CD14-positive monocyte (primary cell): ENCODE measurements around the gene CDY1. TPM values are rescaled to one million over a fixed set of nuclear protein-coding genes. Genes with fewer than 3 reads are reported as not detected.
"Not testable (repeated sequence)": the region's sequence is repeated elsewhere in the genome, so short reads cannot be mapped to it uniquely, and the experiment has no call there.

Experiments used
- DNase-seq, 3 donors: peaks; one replicate each; pipeline ENCODE4 v3.0.0-alpha.2; 2011 to 2022
- H2AFZ ChIP-seq: 2 replicates; pipeline ENCODE4 v1.6.0; 2012; ENCODE audit warnings: mild to moderate bottlenecking, low read depth, low read length, inconsistent platforms; ENCODE audit not compliant: insufficient read depth, poor library complexity, severe bottlenecking
- H3K27ac ChIP-seq, 2 donors: 1 replicate in 1 of 2; 2 replicates in 1 of 2; pipeline ENCODE4 v1.5.1; 2012 to 2013; ENCODE audit warnings: low read length in 2 of 2, control low read depth in 1 of 2, inconsistent platforms in 1 of 2, low read depth in 1 of 2, mild to moderate bottlenecking in 1 of 2
- H3K27me3 ChIP-seq, 2 donors: one replicate each; pipeline versions ENCODE4 v1.6.0 to v1.6.1; 2011 to 2013; ENCODE audit warnings: low read length in 2 of 2; ENCODE audit not compliant: control insufficient read depth in 2 of 2, insufficient read depth in 2 of 2
- H3K36me3 ChIP-seq, 2 donors: replicated peaks in 1 of 2; 1 replicate in 1 of 2; 2 replicates in 1 of 2; pipeline versions ENCODE4 v1.5.1 to v1.6.1; 2012 to 2013; ENCODE audit warnings: low read length in 2 of 2, control low read depth in 1 of 2, inconsistent platforms in 1 of 2, mild to moderate bottlenecking in 1 of 2; ENCODE audit not compliant: insufficient read depth in 2 of 2, control insufficient read depth in 1 of 2
- H3K4me1 ChIP-seq, 2 donors: 1 replicate in 1 of 2; 2 replicates in 1 of 2; pipeline versions ENCODE4 v1.5.1 to v1.6.1; 2012 to 2013; ENCODE audit warnings: low read length in 2 of 2, control low read depth in 1 of 2, inconsistent platforms in 1 of 2, mild to moderate bottlenecking in 1 of 2, moderate library complexity in 1 of 2; ENCODE audit not compliant: insufficient read depth in 2 of 2, control insufficient read depth in 1 of 2
- H3K4me2 ChIP-seq: replicated peaks from 2 replicates; pipeline ENCODE3; 2012; ENCODE audit warnings: low read length, moderate library complexity, mild to moderate bottlenecking; ENCODE audit not compliant: poor library complexity, severe bottlenecking; ENCODE audit errors: extremely low read depth
- H3K4me3 ChIP-seq, 3 experiments: fragments of 200-600 bp in 1 of 3; sonication (generic) in 1 of 3; replicated peaks in 1 of 3; 1 replicate in 2 of 3; 2 replicates in 1 of 3; pipeline ENCODE4 v1.5.1; 2011 to 2013; ENCODE audit warnings: low read length in 3 of 3, mild to moderate bottlenecking in 3 of 3, control low read depth in 2 of 3, low read depth in 2 of 3, inconsistent platforms in 1 of 3, moderate library complexity in 1 of 3
- H3K79me2 ChIP-seq: 2 replicates; pipeline ENCODE4 v1.6.0; 2012; ENCODE audit warnings: mild to moderate bottlenecking, control low read depth, inconsistent platforms, low read length, moderate library complexity; ENCODE audit not compliant: insufficient read depth
- H3K9ac ChIP-seq: 2 replicates; pipeline ENCODE4 v1.6.0; 2017; ENCODE audit warnings: low read length, mild to moderate bottlenecking; ENCODE audit not compliant: insufficient read depth, poor library complexity, severe bottlenecking
- H3K9me3 ChIP-seq, 2 donors: replicated peaks in 1 of 2; 1 replicate in 1 of 2; 2 replicates in 1 of 2; pipeline versions ENCODE4 v1.5.1 to v1.6.1; 2012 to 2013; ENCODE audit warnings: low read length in 2 of 2, control low read depth in 1 of 2; ENCODE audit not compliant: control insufficient read depth in 1 of 2, insufficient read depth in 1 of 2
- H4K20me1 ChIP-seq: 2 replicates; pipeline ENCODE4 v1.6.0; 2012; ENCODE audit warnings: mild to moderate bottlenecking, low read length, control low read depth, moderate library complexity; ENCODE audit not compliant: insufficient read depth
- H3K27ac Mint-ChIP-seq, 7 donors: one replicate each; pipeline ENCODE4 v1.8.0; 2020; ENCODE audit warnings: mild to moderate bottlenecking in 7 of 7, mixed read lengths in 7 of 7, moderate library complexity in 6 of 7, inconsistent platforms in 2 of 7
- H3K27me3 Mint-ChIP-seq, 3 donors: one replicate each; pipeline ENCODE4 v1.8.0; 2021 to 2022; ENCODE audit warnings: low read depth in 3 of 3, mild to moderate bottlenecking in 3 of 3, mixed read lengths in 3 of 3, moderate library complexity in 3 of 3, inconsistent platforms in 1 of 3
- H3K36me3 Mint-ChIP-seq, 2 donors: one replicate each; pipeline ENCODE4 v1.8.0; 2020; ENCODE audit warnings: mixed read lengths in 2 of 2, inconsistent platforms in 1 of 2, mild to moderate bottlenecking in 1 of 2
- H3K4me1 Mint-ChIP-seq: one replicate; pipeline ENCODE4 v1.8.0; 2020; ENCODE audit warnings: mild to moderate bottlenecking, mixed read lengths
- H3K4me3 Mint-ChIP-seq, 2 donors: one replicate each; pipeline ENCODE4 v1.8.0; 2020; ENCODE audit warnings: mild to moderate bottlenecking in 2 of 2, mixed read lengths in 2 of 2, moderate library complexity in 1 of 2
- H3K9me3 Mint-ChIP-seq, 7 donors: one replicate each; pipeline ENCODE4 v1.8.0; 2020 to 2022; ENCODE audit warnings: mixed read lengths in 7 of 7, mild to moderate bottlenecking in 6 of 7, moderate library complexity in 6 of 7, inconsistent platforms in 2 of 7
- WGBS: methylation state at CpG from one replicate; pipeline ENCODE4 v1.1.5; 2013; ENCODE audit warnings: missing lambda C conversion rate; ENCODE audit not compliant: insufficient coverage; 5-methylcytosine and 5-hydroxymethylcytosine counted together
- intact Hi-C, 2 donors: fragments of 100-400 bp; cut with micrococcal nuclease; formaldehyde crosslinking; loops; one replicate each; pipeline versions ENCODE4 v1.15.0 to v1.15.1; 2023
- polyA plus RNA-seq, 3 donors: library from polyadenylated mRNA; depleted of rRNA in 1 of 3; unstranded in 2 of 3; stranded (reverse) in 1 of 3; fragments of 300-500 nt in 2 of 3; fragments of >200 nt in 1 of 3; fragmentation: Illumina TruSeq in 2 of 3; gene quantifications; 1 replicate in 2 of 3; 2 replicates in 1 of 3; pipeline ENCODE4 v1.2.3, GENCODE V29; 2012 to 2021

CDY1 gene
- polyA plus RNA-seq, 3 donors, result not detected

DNA sequence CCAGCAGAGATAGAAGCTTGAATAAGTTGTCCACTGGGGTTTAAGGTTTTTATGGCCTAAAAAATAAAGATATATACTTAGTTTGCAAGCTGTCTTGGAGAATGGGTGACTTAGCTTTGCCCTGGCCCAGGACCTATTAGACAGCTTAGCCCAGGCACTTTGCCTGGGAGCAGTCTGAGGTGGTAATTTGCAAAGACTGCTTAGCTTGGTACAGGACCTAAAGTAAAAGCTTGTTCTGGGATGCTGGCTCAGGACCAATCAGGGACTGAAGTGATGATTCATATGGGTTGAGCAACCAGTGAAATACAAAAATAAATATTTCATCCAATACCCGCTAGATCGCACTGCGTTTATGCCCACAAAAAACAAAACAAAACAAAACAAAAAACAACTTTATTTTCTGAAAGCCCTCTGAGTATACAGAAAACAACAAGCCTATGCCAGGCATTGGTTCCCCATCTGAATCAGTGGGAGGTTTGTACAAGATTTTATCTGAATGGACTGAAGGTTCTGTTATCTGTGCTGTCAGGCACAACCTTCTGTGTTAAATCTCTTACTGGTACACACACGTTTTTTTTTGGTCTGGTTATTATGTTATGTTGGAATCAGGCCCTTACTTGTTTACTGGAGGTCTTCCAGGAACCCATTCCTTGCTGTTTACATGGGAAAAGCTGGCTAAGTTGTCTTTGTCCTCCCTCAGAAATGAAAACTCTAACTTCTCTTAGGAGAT is 8.6 kb downstream of the CDY1 start:
- H3K36me3 Mint-ChIP-seq, H3K27me3 Mint-ChIP-seq, H3K4me1 ChIP-seq, H3K27ac ChIP-seq, H4K20me1 ChIP-seq, H3K4me3 ChIP-seq, H3K4me2 ChIP-seq, H3K9ac ChIP-seq, H3K36me3 ChIP-seq, H3K79me2 ChIP-seq, H3K4me1 Mint-ChIP-seq, DNase-seq, H3K27me3 ChIP-seq, H3K9me3 ChIP-seq, H3K4me3 Mint-ChIP-seq, H3K9me3 Mint-ChIP-seq, H2AFZ ChIP-seq, intact Hi-C loops, H3K27ac Mint-ChIP-seq: not testable (repeated sequence)
- no CpG with 5 or more reads among the region's 4 CpGs for WGBS

- H3K27ac Mint-ChIP-seq, H4K20me1 ChIP-seq, H3K4me3 Mint-ChIP-seq, H3K4me2 ChIP-seq, H3K4me1 Mint-ChIP-seq, H3K9me3 Mint-ChIP-seq, H3K36me3 Mint-ChIP-seq, H2AFZ ChIP-seq, H3K27me3 Mint-ChIP-seq, H3K9me3 ChIP-seq, intact Hi-C loops, H3K9ac ChIP-seq, H3K4me1 ChIP-seq, H3K27ac ChIP-seq, H3K4me3 ChIP-seq, H3K27me3 ChIP-seq, H3K36me3 ChIP-seq, H3K79me2 ChIP-seq, DNase-seq: not testable (repeated sequence)
- WGBS, result no CpG with 5 or more reads among the region's 3 CpGs
Measured at GRCh38 chrY:25639852-25640251, 17.9 kb downstream of the CDY1 start.

DNA sequence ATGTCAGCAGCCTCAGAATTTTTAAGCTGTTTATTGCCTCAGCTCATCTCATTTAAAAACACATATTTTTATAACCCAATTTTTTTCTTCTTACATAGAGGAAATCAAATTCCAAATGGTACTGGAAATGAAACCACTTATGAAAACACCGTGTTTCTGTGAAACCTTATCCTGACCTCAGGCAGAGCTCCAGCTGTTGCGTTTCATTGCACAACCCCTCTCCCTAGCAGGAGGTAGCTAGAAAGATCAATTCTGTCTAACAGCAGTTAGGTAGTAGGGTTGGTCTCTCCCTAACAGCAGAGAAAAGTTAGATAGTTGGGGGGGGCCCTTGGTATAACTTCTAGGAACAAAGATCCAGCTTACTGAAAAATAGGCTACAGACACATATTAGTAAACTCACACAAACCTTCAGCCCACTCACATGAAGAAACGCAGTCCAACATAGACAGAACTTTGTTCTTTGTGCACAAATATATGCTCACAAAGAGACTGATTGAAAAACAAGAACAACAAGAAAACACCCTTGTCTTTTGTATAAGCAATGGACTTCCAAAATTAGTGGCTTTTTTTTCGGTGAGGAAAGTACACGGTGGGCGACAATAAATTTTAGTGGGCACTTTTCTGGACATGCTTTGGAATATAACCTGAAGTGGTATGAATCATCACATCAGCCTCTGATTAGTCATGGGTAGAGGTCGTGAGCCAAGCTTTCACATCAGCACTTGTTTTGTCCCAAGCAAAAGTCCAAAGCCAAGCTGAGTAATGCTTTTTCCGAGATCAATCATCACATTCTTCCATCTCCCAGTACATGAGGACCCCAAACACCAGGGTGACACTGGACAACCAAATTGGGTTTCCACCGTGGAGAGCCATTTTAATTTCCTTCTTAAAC is 21.4 kb downstream of the CDY1 start:
- H3K27ac Mint-ChIP-seq, DNase-seq, H3K36me3 Mint-ChIP-seq, H2AFZ ChIP-seq, H3K4me1 Mint-ChIP-seq, H3K9me3 Mint-ChIP-seq, H3K4me1 ChIP-seq, H3K27ac ChIP-seq, H3K79me2 ChIP-seq, H3K4me2 ChIP-seq, H3K27me3 Mint-ChIP-seq, H3K4me3 ChIP-seq, H4K20me1 ChIP-seq, H3K27me3 ChIP-seq, intact Hi-C loops, H3K4me3 Mint-ChIP-seq, H3K9ac ChIP-seq, H3K36me3 ChIP-seq, H3K9me3 ChIP-seq: not testable (repeated sequence)
- no CpG with 5 or more reads among the region's 9 CpGs for WGBS
